Activated CD4-positive, alpha-beta T cell treated with anti-CD3 and anti-CD28 coated beads, Interleukin-2, amount 50 U/mL, for 1 hour (primary cell): Measurements from ENCODE around the gene SPRED2.
"Not testable (repeated sequence)": the region's sequence is repeated elsewhere in the genome, so short reads cannot be mapped to it uniquely, and the experiment has no call there.

Experiments
- DNase-seq: peaks from one replicate; pipeline ENCODE4 v3.0.0-alpha.2; 2020

SPRED2 gene

GRCh38 chr2:65361623-65362022 is 70.8 kb downstream of the SPRED2 start:
- no peak for DNase-seq

DNA sequence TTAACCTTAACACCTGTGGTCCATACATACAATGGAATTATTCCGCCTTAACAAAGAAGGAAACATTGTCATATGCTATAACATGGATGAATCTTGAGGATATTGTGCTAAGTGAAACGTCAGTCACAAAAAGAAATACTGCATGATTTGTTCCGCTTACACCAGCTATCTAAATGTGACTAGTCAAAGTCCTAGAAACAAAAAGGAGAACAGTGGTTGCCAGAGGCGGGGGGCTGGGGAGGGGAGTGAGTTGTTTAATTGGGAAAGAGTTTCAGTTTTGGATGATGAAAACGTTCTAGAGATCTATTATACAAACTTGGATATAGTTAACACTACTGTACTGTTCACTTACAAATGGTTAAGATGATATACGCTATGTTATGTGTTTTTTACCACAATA is 72.0 kb downstream of the SPRED2 start:
- no peak for DNase-seq

DNA sequence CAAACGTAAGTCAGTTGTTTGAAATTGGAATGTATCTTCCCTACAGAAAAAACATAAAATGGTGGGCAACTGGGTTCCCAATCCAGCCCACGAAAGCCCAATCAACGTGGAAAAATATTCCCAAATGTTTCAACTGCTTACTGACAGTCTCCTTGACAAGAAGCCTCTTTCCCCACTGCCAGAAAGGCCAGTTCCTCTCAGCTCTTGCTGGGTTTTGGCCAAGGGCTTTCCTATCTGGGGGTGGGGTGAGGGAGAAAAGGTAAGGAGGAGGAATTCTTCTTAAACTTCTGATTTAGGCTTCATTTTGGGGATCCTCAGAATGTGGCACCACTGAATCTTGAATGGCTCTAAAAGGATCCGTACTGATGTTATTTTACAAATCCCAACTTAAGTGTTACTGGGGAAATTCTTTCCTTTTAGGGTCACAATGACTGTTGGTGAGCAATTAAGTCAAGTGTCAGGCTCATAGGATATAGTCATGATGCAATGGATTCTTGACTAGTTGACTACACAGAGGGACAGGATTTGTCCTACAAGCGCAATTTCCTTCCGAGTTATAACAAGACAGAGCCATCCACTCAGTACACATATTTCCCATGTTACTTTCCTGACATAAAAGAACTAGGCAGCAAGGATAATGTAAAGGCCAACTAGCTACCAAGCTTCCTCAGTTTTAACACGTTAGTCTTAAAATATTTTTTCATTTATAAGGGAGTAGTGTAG is 73.6 kb downstream of the SPRED2 start:
- no peak for DNase-seq

DNA sequence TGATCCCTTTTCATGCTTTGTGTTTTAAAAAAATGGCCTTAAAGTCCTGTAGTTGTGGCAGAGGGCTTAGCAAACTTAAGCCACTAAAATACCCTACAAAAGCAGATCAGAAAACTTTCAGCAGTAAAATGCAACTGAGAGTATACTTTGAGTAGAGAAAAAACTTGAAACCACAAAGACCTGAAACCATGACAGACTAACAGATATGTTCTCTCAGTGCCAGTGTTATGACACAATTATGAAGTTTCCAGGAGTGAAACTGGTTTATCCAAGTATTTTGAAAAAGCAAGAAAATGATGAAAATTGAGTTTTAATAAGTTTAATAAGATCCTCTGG is 74.5 kb downstream of the SPRED2 start:
- no peak for DNase-seq

- no peak for DNase-seq
These were observed 75.1 kb downstream of the SPRED2 start for GRCh38 chr2:65357095-65357958.

GRCh38 chr2:65355186-65355831 is 77.1 kb downstream of the SPRED2 start:
- DNase-seq: no peak

GRCh38 chr2:65354773-65355172 is 77.6 kb downstream of the SPRED2 start:
- no peak for DNase-seq

GRCh38 chr2:65353927-65354326 is 78.5 kb downstream of the SPRED2 start:
- DNase-seq: no peak

GRCh38 chr2:65353046-65353445 is 79.4 kb downstream of the SPRED2 start:
- no peak for DNase-seq

- no peak for DNase-seq
These were observed 80.3 kb downstream of the SPRED2 start for GRCh38 chr2:65351948-65352595.

DNA sequence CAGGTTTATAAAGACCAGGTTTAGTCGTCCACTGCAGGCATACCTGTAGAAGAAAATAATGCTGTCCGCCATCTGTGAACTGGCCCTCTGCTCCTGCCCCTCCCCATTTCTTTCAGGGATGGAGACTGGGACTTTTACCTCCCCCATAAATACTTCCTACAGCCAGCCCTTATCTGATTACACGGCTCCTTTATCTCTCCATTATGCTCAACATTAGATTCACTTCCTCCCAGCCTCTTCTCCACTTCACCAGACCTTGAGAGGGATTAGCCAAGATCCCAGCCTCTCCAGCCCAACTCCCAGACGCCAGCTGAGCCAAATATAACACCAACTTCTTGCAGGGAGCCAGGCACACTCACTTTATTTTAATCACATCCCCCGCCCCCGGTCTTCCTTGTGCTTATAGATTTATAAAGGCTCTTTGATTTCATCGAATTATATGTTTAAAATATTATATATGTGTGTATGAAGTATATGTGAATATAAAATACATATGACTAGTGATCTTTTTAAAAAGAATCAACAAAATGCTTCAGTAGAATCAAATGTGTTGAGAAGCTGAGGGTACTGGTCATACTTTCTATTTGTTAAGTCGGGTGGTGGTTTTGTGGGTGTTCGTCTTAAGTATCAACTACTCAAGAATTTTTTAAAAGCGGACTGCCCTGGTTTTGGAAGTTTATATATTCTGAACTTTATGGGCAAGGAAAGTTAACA is 81.0 kb downstream of the SPRED2 start:
- no peak for DNase-seq

- DNase-seq: no peak
These were observed 81.7 kb downstream of the SPRED2 start for GRCh38 chr2:65350651-65351056.

DNA sequence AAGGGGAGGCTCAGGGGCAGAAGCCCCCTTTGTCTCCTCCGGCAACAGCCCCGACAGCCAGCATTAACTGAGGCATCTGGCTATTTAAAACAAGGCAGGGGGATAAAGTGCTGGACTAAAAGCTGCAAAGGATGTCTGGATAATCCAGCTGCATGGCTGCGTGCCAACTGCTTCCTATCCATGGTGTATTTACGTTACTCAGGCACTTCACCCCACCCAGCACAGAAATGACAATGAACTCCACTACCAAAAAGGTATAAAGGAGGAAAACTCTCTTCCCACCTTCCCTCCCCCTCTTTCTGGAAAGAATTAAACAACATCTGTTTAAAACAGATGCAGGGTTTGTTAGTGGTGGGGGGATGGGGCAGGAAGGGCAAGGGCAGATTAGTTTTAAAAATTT is 82.5 kb downstream of the SPRED2 start:
- DNase-seq: no peak

- DNase-seq: no peak
These were observed 84.5 kb downstream of the SPRED2 start for GRCh38 chr2:65347913-65348312.

DNA sequence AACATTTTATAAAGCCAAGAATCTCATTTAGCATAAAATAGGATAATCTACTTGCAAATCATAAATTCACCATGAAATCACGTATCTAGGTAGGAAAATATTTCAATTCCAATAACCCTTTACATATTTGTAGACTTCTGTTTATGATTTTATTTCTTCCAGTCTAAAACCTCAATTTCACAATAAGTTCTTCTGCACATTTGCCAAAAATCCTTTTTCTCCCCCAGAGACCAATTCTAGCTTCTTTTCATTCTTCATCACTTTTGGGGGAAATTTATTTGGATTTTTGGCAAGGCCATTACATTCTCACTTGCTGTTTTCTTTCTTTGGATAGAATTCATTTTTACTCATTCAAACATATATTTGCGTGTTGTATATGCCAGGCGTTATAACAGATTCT is 86.8 kb downstream of the SPRED2 start:
- DNase-seq: no peak

GRCh38 chr2:65344689-65345088 is 87.7 kb downstream of the SPRED2 start:
- DNase-seq: no peak

GRCh38 chr2:65344182-65344581 is 88.2 kb downstream of the SPRED2 start:
- DNase-seq: no peak

GRCh38 chr2:65343386-65343785 is 89.0 kb downstream of the SPRED2 start:
- DNase-seq: no peak

- no peak for DNase-seq
These were observed 91.3 kb downstream of the SPRED2 start for GRCh38 chr2:65340898-65341681.

- no peak for DNase-seq
These were observed 92.8 kb downstream of the SPRED2 start for GRCh38 chr2:65339648-65340047.

- DNase-seq: not testable (repeated sequence)
These were observed 93.4 kb downstream of the SPRED2 start for GRCh38 chr2:65338830-65339495.
